ENCODE results near the gene PRICKLE2. TPM values are rescaled to one million over a fixed set of nuclear protein-coding genes. Genes with fewer than 3 reads are reported as not detected.

Gene PRICKLE2
- polyA plus RNA-seq, 3 donors: not detected

DNA sequence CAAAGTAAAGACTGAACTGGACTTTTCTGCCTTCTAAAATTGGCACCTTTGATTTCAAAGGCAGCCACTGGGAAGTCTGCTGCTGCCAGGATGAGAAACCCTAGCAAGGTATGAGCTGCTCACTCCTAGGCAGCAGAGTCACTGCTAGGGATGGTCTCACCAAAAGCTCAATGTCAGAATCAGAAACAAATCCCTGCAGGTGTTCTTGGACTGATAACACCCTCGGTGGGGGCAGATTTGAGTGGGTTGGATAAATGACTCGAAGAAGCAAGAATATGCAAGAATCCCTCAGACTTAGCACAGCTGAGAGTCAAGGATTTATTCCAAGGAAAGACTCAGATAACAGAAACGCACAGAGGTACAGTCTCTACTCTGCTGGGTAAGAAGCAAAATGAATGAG is 90.4 kb downstream of the PRICKLE2 start:
- Mint-ChIP-seq H3K9me3 (peaks cover 0 to 12% (median 2%) of the 10 kb centered on the region in 7 donors), H3K36me3 (no peaks in the 10 kb centered on the region), H3K27me3 (ENCODE audit: low read depth in 3 of 3) (peaks cover 0 to 2% (median 0%) of the 10 kb centered on the region in 3 donors), H3K4me3 (no peak overlapping the region), H3K4me1 (no peaks in the 10 kb centered on the region), H3K27ac (no peak overlapping the region)
- TF ChIP-seq, protein P1, sequence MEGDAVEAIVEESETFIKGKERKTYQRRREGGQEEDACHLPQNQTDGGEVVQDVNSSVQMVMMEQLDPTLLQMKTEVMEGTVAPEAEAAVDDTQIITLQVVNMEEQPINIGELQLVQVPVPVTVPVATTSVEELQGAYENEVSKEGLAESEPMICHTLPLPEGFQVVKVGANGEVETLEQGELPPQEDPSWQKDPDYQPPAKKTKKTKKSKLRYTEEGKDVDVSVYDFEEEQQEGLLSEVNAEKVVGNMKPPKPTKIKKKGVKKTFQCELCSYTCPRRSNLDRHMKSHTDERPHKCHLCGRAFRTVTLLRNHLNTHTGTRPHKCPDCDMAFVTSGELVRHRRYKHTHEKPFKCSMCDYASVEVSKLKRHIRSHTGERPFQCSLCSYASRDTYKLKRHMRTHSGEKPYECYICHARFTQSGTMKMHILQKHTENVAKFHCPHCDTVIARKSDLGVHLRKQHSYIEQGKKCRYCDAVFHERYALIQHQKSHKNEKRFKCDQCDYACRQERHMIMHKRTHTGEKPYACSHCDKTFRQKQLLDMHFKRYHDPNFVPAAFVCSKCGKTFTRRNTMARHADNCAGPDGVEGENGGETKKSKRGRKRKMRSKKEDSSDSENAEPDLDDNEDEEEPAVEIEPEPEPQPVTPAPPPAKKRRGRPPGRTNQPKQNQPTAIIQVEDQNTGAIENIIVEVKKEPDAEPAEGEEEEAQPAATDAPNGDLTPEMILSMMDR (IDR thresholded peaks at IDR 0.05): no peak
- WGBS (ENCODE audit: insufficient coverage): 71% methylated on average over 1 of the region's 3 CpGs
- H2AFZ ChIP-seq (ENCODE audit: insufficient read depth, low read depth, low read length, poor library complexity, severe bottlenecking): no peak overlapping the region
- no peak for DNase-seq
- no peaks in the 10 kb centered on the region for H3K36me3 ChIP-seq (replicated peaks in 1 of 2; ENCODE audit: control insufficient read depth in 1 of 2, insufficient read depth in 2 of 2, low read length in 2 of 2)
- no peaks in the 10 kb centered on the region for H4K20me1 ChIP-seq (ENCODE audit: insufficient read depth, low read length)
- H3K27ac ChIP-seq (ENCODE audit: low read depth in 1 of 2, low read length in 2 of 2): no peak overlapping the region
- no peak overlapping the region for H3K9ac ChIP-seq (ENCODE audit: insufficient read depth, low read length, poor library complexity, severe bottlenecking)
- no peak overlapping the region for H3K4me3 ChIP-seq (replicated peaks in 1 of 3; ENCODE audit: low read depth in 2 of 3, low read length in 3 of 3)
- H3K27me3 ChIP-seq (ENCODE audit: control insufficient read depth in 2 of 2, insufficient read depth in 2 of 2, low read length in 2 of 2): peaks cover 0 to 2% of the 10 kb centered on the region in 2 donors
- no peaks in the 10 kb centered on the region for H3K4me1 ChIP-seq (ENCODE audit: control insufficient read depth in 1 of 2, insufficient read depth in 2 of 2, low read length in 2 of 2)
- no peaks in the 10 kb centered on the region for H3K79me2 ChIP-seq (ENCODE audit: insufficient read depth, low read length)
- H3K4me2 ChIP-seq (replicated peaks; ENCODE audit: extremely low read depth, low read length, poor library complexity, severe bottlenecking): no peak overlapping the region
- peaks cover 0 to 3% of the 10 kb centered on the region in 2 donors for H3K9me3 ChIP-seq (replicated peaks in 1 of 2; ENCODE audit: control insufficient read depth in 1 of 2, insufficient read depth in 1 of 2, low read length in 2 of 2)
- intact Hi-C loops (cut with micrococcal nuclease): no loop called here

DNA sequence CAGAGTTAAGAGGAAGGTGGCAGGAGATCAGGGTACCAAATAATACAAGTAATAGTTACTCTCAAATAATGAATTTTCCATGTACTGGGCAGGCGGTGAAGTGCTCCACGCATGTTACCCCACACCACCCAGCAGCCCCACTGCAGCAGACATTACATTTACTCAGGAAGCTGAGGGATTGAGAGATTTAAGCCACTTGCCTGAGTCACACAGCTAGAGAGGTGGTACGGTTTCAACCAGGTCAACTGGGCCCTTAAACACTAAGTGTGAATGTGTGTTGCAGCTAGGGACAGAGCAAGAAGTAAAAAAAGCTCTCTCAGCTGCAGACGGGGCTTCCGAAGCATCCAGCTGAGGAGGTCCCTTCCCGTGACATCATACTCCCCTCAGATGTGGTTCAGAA is 91.3 kb downstream of the PRICKLE2 start:
- Histone ChIP-seq H3K4me3 (replicated peaks in 1 of 3; ENCODE audit: low read depth in 2 of 3, low read length in 3 of 3) (no peak overlapping the region), H3K4me1 (ENCODE audit: control insufficient read depth in 1 of 2, insufficient read depth in 2 of 2, low read length in 2 of 2) (no peaks in the 10 kb centered on the region), H2AFZ (ENCODE audit: insufficient read depth, low read depth, low read length, poor library complexity, severe bottlenecking) (no peak overlapping the region), H3K27ac (ENCODE audit: low read depth in 1 of 2, low read length in 2 of 2) (no peak overlapping the region), H4K20me1 (ENCODE audit: insufficient read depth, low read length) (no peaks in the 10 kb centered on the region), H3K79me2 (ENCODE audit: insufficient read depth, low read length) (no peaks in the 10 kb centered on the region), H3K36me3 (replicated peaks in 1 of 2; ENCODE audit: control insufficient read depth in 1 of 2, insufficient read depth in 2 of 2, low read length in 2 of 2) (no peaks in the 10 kb centered on the region), H3K9me3 (replicated peaks in 1 of 2; ENCODE audit: control insufficient read depth in 1 of 2, insufficient read depth in 1 of 2, low read length in 2 of 2) (peaks cover 0 to 3% of the 10 kb centered on the region in 2 donors), H3K27me3 (ENCODE audit: control insufficient read depth in 2 of 2, insufficient read depth in 2 of 2, low read length in 2 of 2) (peaks cover 0 to 2% of the 10 kb centered on the region in 2 donors), H3K4me2 (replicated peaks; ENCODE audit: extremely low read depth, low read length, poor library complexity, severe bottlenecking) (no peak overlapping the region), H3K9ac (ENCODE audit: insufficient read depth, low read length, poor library complexity, severe bottlenecking) (no peak overlapping the region)
- Mint-ChIP-seq H3K4me3 (no peak overlapping the region), H3K27ac (no peak overlapping the region), H3K36me3 (no peaks in the 10 kb centered on the region), H3K27me3 (ENCODE audit: low read depth in 3 of 3) (peaks cover 0 to 2% (median 2%) of the 10 kb centered on the region in 3 donors), H3K9me3 (peaks cover 0 to 12% (median 2%) of the 10 kb centered on the region in 7 donors), H3K4me1 (no peaks in the 10 kb centered on the region)
- DNase-seq: no peak
- intact Hi-C loops (cut with micrococcal nuclease): no loop called here
- 100% methylated on average over 1 of the region's 6 CpGs for whole genome bisulfite sequencing (ENCODE audit: insufficient coverage)
- TF ChIP-seq, protein P1 (IDR thresholded peaks at IDR 0.05): no peak

All from CD14-positive monocyte (primary cell).